CD4-positive, alpha-beta T cell (primary cell): ENCODE results near the gene PDZD4. TPM values are rescaled to one million over a fixed set of nuclear protein-coding genes. Genes with fewer than 3 reads are reported as not detected.

Source experiments
- ATAC-seq: fragments of 200-7000 bp; cut with Tn5 transposase; one replicate; pipeline ENCODE4 v1.10.0; 2022; ENCODE audit warnings: mild to moderate bottlenecking; ENCODE audit not compliant: poor library complexity
- CTCF ChIA-PET: fragments of 350-600 bp; sonication (Branson Sonifier 250); formaldehyde crosslinking; loops from one replicate; lab custom pipeline; 2021; ENCODE audit warnings: antibody characterized with exemption, inconsistent platforms; lab: Charles Lee
- POLR2A ChIA-PET: fragments of 350-600 bp; sonication (Branson Sonifier 250); formaldehyde crosslinking; loops from one replicate; lab custom pipeline; 2021; ENCODE audit warnings: antibody characterized with exemption, inconsistent platforms; lab: Charles Lee
- DNase-seq, 14 experiments: peaks; one replicate each; pipeline ENCODE4 v3.0.0-alpha.2; 2013 to 2020; ENCODE audit warnings: mixed read lengths in 2 of 14
- H3K27ac ChIP-seq, 2 donors: one replicate each; pipeline versions ENCODE4 v1.5.1 to v1.7.0; 2013; ENCODE audit warnings: low read length in 2 of 2, low read depth in 1 of 2, mild to moderate bottlenecking in 1 of 2
- H3K27me3 ChIP-seq, 2 experiments: 1 replicate in 1 of 2; 2 replicates in 1 of 2; pipeline versions ENCODE4 v1.6.1 to v1.7.0; 2013; ENCODE audit warnings: low read length in 2 of 2, control low read depth in 1 of 2, mild to moderate bottlenecking in 1 of 2, moderate library complexity in 1 of 2; ENCODE audit not compliant: insufficient read depth in 2 of 2, control insufficient read depth in 1 of 2
- H3K36me3 ChIP-seq: one replicate; pipeline ENCODE4 v1.6.1; 2013; ENCODE audit warnings: low read length, control low read depth; ENCODE audit not compliant: insufficient read depth
- H3K4me1 ChIP-seq: one replicate; pipeline ENCODE4 v1.6.1; 2013; ENCODE audit warnings: low read length, control low read depth; ENCODE audit not compliant: insufficient read depth
- H3K4me3 ChIP-seq: one replicate; pipeline ENCODE4 v1.5.1; 2013; ENCODE audit warnings: mild to moderate bottlenecking, low read length, moderate library complexity
- H3K9me3 ChIP-seq, 2 experiments: 1 replicate in 1 of 2; 2 replicates in 1 of 2; pipeline versions ENCODE4 v1.6.1 to v1.7.0; 2013; ENCODE audit warnings: low read length in 2 of 2, mild to moderate bottlenecking in 2 of 2, control low read depth in 1 of 2, moderate library complexity in 1 of 2; ENCODE audit not compliant: control insufficient read depth in 1 of 2, insufficient read depth in 1 of 2
- H3K27ac Mint-ChIP-seq: one replicate; pipeline ENCODE4 v1.8.0; 2020; ENCODE audit warnings: mixed read lengths
- H3K27me3 Mint-ChIP-seq: one replicate; pipeline ENCODE4 v1.8.0; 2021; ENCODE audit warnings: mixed read lengths
- H3K36me3 Mint-ChIP-seq: one replicate; pipeline ENCODE4 v1.8.0; 2021; ENCODE audit warnings: low read depth, mixed read lengths
- H3K4me1 Mint-ChIP-seq: one replicate; pipeline ENCODE4 v1.8.0; 2021; ENCODE audit warnings: low read depth, mixed read lengths
- H3K4me3 Mint-ChIP-seq: one replicate; pipeline ENCODE4 v1.8.0; 2020; ENCODE audit warnings: mild to moderate bottlenecking, mixed read lengths
- H3K9me3 Mint-ChIP-seq: one replicate; pipeline ENCODE4 v1.8.0; 2020; ENCODE audit warnings: mixed read lengths
- intact Hi-C, 2 experiments: fragments of 100-400 bp; cut with DNase I in 1 of 2; cut with micrococcal nuclease in 1 of 2; formaldehyde crosslinking; loops; one replicate each; pipeline versions ENCODE4 v1.15.1 to v1.9.0; 2023 to 2025; cut with DNase I, micrococcal nuclease
- total RNA-seq, 174 experiments: library from RNA in 2 of 174; stranded (reverse) in 2 of 174; gene quantifications; one replicate each; pipeline ENCODE4 v1.2.3 and lab custom pipeline; 2021 to 2026
- TF ChIP-seq, protein P1 (sequence below): fragments of 200-600 bp; IDR thresholded peaks from one replicate; pipeline ENCODE4 v1.8.0; 2022; ENCODE audit warnings: antibody characterized with exemption, mild to moderate bottlenecking

Gene PDZD4
- total RNA-seq, 2 experiments from 2014 or later = 24.8 to 26.8 TPM

DNA sequence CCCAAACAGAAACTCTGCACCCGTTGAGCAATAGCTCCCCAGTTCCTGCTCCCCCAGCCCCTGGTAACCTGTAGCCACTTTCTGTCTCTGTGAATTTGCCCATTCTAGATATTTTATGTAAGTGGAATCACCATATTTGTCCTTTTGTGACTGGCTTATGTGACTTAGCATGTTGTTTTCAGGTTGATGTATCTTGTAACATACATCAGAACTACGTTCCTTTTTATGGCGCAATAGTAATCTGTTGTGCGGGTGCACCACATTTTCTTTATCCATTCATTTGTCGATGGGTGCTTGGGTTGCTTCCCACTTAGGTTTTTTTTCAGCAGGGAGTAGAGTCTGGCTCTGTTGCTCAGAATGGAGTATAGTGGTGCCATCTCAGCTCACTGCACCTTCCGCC is 6.6 kb upstream of the PDZD4 start:
- no peaks in the 10 kb centered on the region for H3K36me3 Mint-ChIP-seq
- ChIA-PET POLR2A (no interaction called here), CTCF (no interaction called here)
- Histone ChIP-seq H3K4me1 (no peaks in the 10 kb centered on the region), H3K36me3 (no peaks in the 10 kb centered on the region), H3K9me3 (no peaks in the 10 kb centered on the region), H3K27ac (no peak overlapping the region), H3K27me3 (no peaks in the 10 kb centered on the region), H3K4me3 (no peak overlapping the region)
- ATAC-seq (no peak), DNase-seq (no peak)
- no peak overlapping the region for H3K4me3 Mint-ChIP-seq
- no peaks in the 10 kb centered on the region for H3K9me3 Mint-ChIP-seq
- intact Hi-C loops = no loop called here
- H3K27me3 Mint-ChIP-seq = no peaks in the 10 kb centered on the region
- TF ChIP-seq, protein P1, sequence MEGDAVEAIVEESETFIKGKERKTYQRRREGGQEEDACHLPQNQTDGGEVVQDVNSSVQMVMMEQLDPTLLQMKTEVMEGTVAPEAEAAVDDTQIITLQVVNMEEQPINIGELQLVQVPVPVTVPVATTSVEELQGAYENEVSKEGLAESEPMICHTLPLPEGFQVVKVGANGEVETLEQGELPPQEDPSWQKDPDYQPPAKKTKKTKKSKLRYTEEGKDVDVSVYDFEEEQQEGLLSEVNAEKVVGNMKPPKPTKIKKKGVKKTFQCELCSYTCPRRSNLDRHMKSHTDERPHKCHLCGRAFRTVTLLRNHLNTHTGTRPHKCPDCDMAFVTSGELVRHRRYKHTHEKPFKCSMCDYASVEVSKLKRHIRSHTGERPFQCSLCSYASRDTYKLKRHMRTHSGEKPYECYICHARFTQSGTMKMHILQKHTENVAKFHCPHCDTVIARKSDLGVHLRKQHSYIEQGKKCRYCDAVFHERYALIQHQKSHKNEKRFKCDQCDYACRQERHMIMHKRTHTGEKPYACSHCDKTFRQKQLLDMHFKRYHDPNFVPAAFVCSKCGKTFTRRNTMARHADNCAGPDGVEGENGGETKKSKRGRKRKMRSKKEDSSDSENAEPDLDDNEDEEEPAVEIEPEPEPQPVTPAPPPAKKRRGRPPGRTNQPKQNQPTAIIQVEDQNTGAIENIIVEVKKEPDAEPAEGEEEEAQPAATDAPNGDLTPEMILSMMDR = no peak
- H3K27ac Mint-ChIP-seq = no peak overlapping the region
- H3K4me1 Mint-ChIP-seq = no peaks in the 10 kb centered on the region

- POLR2A ChIA-PET = no interaction called here
- H3K27me3 Mint-ChIP-seq = no peaks in the 10 kb centered on the region
- H3K4me1 ChIP-seq = peaks cover 22% of the 10 kb centered on the region
- no peaks in the 10 kb centered on the region for H3K36me3 ChIP-seq
- CTCF ChIA-PET = no interaction called here
- no peaks in the 10 kb centered on the region for H3K9me3 ChIP-seq
- H3K27me3 ChIP-seq = no peaks in the 10 kb centered on the region
- no peak for ATAC-seq
- intact Hi-C loops = no loop called here
- no peak overlapping the region for H3K4me3 Mint-ChIP-seq
- no peaks in the 10 kb centered on the region for H3K9me3 Mint-ChIP-seq
- H3K4me3 ChIP-seq = no peak overlapping the region
- H3K27ac Mint-ChIP-seq = no peak overlapping the region
- peaks cover 5% of the 10 kb centered on the region for H3K4me1 Mint-ChIP-seq
- TF ChIP-seq, protein P1 = no peak
- no peak for DNase-seq
- no peak overlapping the region for H3K27ac ChIP-seq
- H3K36me3 Mint-ChIP-seq = no peaks in the 10 kb centered on the region
These were observed 2.4 kb upstream of the PDZD4 start for GRCh38 chrX:153832728-153833127.

GRCh38 chrX:153831429-153832150 is 1.2 kb upstream of the PDZD4 start:
- no peak for DNase-seq
- Mint-ChIP-seq H3K27me3 (no peaks in the 10 kb centered on the region), H3K9me3 (no peaks in the 10 kb centered on the region), H3K4me3 (peak overlapping the region; percentile 65), H3K36me3 (no peaks in the 10 kb centered on the region), H3K27ac (no peak overlapping the region), H3K4me1 (peaks cover 17% of the 10 kb centered on the region)
- ChIA-PET CTCF (no interaction called here), POLR2A (no interaction called here)
- intact Hi-C loops = no loop called here
- Histone ChIP-seq H3K27ac (no peak overlapping the region), H3K9me3 (no peaks in the 10 kb centered on the region), H3K4me1 (peaks cover 23% of the 10 kb centered on the region), H3K4me3 (no peak overlapping the region), H3K27me3 (no peaks in the 10 kb centered on the region), H3K36me3 (no peaks in the 10 kb centered on the region)
- TF ChIP-seq, protein P1 = no peak
- ATAC-seq = no peak
